Measurements from ENCODE around the gene CHST4.

DNA sequence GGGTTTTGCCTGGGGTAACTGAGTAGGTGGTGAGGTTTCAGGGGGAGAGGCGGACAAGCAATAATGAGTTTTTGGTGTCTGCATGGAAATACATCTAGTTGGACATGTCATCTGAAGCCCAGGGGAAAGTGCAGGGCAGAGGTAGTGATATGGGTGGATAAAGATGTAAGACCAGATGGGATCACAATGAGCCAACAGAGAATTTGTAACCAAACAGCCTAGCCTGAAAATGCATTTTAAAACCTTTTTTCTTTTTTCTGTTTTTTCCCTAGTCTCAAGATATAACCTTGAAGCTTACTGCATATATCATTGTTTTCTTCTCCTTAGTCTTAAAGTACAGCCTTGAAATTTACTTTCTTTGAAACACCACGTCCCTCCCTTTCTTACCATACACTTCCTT lies 33.4 kb upstream of the CHST4 start:
- TF ChIP-seq, protein P1, sequence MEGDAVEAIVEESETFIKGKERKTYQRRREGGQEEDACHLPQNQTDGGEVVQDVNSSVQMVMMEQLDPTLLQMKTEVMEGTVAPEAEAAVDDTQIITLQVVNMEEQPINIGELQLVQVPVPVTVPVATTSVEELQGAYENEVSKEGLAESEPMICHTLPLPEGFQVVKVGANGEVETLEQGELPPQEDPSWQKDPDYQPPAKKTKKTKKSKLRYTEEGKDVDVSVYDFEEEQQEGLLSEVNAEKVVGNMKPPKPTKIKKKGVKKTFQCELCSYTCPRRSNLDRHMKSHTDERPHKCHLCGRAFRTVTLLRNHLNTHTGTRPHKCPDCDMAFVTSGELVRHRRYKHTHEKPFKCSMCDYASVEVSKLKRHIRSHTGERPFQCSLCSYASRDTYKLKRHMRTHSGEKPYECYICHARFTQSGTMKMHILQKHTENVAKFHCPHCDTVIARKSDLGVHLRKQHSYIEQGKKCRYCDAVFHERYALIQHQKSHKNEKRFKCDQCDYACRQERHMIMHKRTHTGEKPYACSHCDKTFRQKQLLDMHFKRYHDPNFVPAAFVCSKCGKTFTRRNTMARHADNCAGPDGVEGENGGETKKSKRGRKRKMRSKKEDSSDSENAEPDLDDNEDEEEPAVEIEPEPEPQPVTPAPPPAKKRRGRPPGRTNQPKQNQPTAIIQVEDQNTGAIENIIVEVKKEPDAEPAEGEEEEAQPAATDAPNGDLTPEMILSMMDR (conservative IDR thresholded peaks at IDR 0.05; ENCODE audit: low read length): no peak
- TF ChIP-seq EZH2phosphoT487 (IDR thresholded peaks at IDR 0.05; ENCODE audit: borderline replicate concordance, low read depth, low read length): no peak

Data from OCI-LY7 (cell line).